Measurements from ENCODE around the gene AGTPBP1.

DNA sequence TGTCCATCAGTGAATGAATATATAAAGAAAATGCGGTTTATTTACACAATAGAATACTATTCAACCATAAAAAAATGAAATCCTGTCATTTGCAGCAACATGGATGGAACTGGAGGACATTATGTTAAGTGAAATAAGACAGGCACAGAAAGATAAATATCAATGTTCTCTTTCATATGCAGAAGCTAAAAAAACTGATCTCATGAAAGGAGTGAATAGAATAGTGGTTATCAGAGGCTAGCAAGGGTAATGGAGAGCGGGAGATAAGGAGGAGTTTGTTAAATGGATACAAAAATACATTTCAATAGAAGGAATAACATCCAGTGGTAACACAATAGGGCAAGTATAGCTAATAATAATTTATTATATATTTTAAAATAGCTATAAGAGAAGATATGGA lies 65.0 kb downstream of the AGTPBP1 start:
- TF ChIP-seq EZH2phosphoT487 (IDR thresholded peaks at IDR 0.05; ENCODE audit: borderline replicate concordance, low read depth, low read length): no peak
- TF ChIP-seq, protein P1, sequence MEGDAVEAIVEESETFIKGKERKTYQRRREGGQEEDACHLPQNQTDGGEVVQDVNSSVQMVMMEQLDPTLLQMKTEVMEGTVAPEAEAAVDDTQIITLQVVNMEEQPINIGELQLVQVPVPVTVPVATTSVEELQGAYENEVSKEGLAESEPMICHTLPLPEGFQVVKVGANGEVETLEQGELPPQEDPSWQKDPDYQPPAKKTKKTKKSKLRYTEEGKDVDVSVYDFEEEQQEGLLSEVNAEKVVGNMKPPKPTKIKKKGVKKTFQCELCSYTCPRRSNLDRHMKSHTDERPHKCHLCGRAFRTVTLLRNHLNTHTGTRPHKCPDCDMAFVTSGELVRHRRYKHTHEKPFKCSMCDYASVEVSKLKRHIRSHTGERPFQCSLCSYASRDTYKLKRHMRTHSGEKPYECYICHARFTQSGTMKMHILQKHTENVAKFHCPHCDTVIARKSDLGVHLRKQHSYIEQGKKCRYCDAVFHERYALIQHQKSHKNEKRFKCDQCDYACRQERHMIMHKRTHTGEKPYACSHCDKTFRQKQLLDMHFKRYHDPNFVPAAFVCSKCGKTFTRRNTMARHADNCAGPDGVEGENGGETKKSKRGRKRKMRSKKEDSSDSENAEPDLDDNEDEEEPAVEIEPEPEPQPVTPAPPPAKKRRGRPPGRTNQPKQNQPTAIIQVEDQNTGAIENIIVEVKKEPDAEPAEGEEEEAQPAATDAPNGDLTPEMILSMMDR (conservative IDR thresholded peaks at IDR 0.05; ENCODE audit: low read length): no peak
